Duodenal mucosa (tissue), 2 donors: ENCODE measurements around the gene ACAN.

Experiments
- H3K27ac ChIP-seq: one replicate; pipeline ENCODE4 v1.7.0; 2013; ENCODE audit warnings: low read depth, low read length
- H3K27me3 ChIP-seq, 2 donors: one replicate each; pipeline ENCODE4 v1.7.0; 2013; ENCODE audit warnings: low read length in 2 of 2, control low read depth in 1 of 2; ENCODE audit not compliant: insufficient read depth in 2 of 2, control insufficient read depth in 1 of 2
- H3K36me3 ChIP-seq, 2 donors: one replicate each; pipeline ENCODE4 v1.7.0; 2013; ENCODE audit warnings: low read length in 2 of 2, control low read depth in 1 of 2; ENCODE audit not compliant: insufficient read depth in 2 of 2, control insufficient read depth in 1 of 2
- H3K4me1 ChIP-seq, 2 donors: one replicate each; pipeline ENCODE4 v1.7.0; 2013; ENCODE audit warnings: low read length in 2 of 2, control low read depth in 1 of 2; ENCODE audit not compliant: insufficient read depth in 2 of 2, control insufficient read depth in 1 of 2
- H3K4me3 ChIP-seq, 2 donors: one replicate each; pipeline ENCODE4 v1.7.0; 2013; ENCODE audit warnings: low read length in 2 of 2, low read depth in 1 of 2
- H3K9ac ChIP-seq, 2 donors: one replicate each; pipeline ENCODE4 v1.7.0; 2013; ENCODE audit warnings: low read length in 2 of 2, low read depth in 1 of 2
- H3K9me3 ChIP-seq, 2 donors: one replicate each; pipeline ENCODE4 v1.7.0; 2013; ENCODE audit warnings: low read length in 2 of 2, control low read depth in 1 of 2; ENCODE audit not compliant: control insufficient read depth in 1 of 2

Gene ACAN

DNA sequence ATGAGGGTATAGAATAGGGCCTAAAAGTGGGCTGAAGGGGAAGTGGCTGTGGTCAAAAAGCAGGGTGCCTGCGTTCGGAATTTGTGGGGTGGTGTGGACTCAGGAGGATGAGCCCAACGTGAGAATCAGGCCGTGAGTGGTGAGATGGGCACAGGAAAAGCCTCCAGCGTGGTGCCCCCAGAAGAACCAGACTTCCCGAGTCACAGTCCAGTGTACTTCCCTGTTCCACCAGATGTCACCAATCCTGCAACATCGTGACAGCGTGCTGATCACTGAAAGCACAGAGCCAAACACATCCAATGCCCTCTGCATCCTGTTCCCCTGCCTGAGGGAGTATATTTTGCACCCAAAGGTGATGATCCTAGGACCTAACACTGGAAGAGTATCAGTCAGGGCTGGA lies 20.8 kb upstream of the ACAN start:
- H3K36me3 ChIP-seq, result no peaks in the 10 kb centered on the region
- no peak overlapping the region for H3K27ac ChIP-seq
- H3K27me3 ChIP-seq, result no peaks in the 10 kb centered on the region

DNA sequence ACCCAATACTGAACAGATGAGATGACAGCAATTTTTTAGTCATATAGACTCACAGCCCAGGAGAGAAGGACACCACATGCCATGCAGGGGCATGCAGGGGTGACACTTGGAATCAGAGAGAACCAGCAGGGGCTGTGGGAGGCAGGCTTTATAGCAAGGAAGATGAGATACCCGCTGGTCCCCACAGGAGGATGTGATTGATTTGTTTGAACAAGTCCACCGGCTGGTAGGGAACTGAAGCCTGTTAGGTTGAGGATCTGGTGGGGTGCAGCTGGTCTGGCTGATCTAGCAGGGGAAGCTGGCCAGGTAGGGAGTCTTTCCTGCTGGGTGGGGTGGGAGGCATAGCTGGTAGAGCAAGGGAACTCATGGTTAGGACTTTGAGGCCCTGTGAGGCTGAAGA lies 18.0 kb upstream of the ACAN start:
- H3K36me3 ChIP-seq, result no peaks in the 10 kb centered on the region
- H3K27me3 ChIP-seq, result no peaks in the 10 kb centered on the region
- no peak overlapping the region for H3K9ac ChIP-seq
- no peak overlapping the region for H3K4me3 ChIP-seq
- no peaks in the 10 kb centered on the region for H3K9me3 ChIP-seq
- no peaks in the 10 kb centered on the region for H3K4me1 ChIP-seq
- no peak overlapping the region for H3K27ac ChIP-seq

More for the DNA sequence above, 20.8 kb upstream of the ACAN start:
- Histone ChIP-seq H3K4me1 (no peaks in the 10 kb centered on the region), H3K9me3 (no peaks in the 10 kb centered on the region), H3K9ac (no peak overlapping the region), H3K4me3 (no peak overlapping the region)

DNA sequence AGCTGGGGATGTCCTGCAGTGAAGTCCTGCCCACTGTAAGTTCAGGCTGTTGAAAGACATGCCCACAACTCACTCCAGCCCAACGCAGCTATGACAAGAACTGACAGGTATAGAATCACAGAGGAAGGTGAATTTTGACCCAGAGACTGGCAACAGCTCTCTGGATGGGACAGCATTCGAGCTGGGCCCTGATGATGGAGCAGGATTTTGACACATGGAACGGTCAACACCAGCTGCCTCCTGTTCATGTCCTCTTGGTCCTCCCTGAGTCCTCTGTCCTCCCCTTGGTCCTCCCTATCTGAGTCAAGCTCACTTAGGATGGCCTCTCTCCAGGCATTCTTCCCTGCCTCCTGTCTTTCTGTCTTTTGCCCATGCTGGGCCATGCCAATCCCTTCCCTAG lies 15.2 kb upstream of the ACAN start:
- H3K36me3 ChIP-seq, result no peaks in the 10 kb centered on the region
- no peak overlapping the region for H3K27ac ChIP-seq
- no peak overlapping the region for H3K9ac ChIP-seq
- no peak overlapping the region for H3K4me3 ChIP-seq
- no peaks in the 10 kb centered on the region for H3K4me1 ChIP-seq
- H3K9me3 ChIP-seq, result no peaks in the 10 kb centered on the region
- peaks cover 0 to 11% of the 10 kb centered on the region in 2 donors for H3K27me3 ChIP-seq

DNA sequence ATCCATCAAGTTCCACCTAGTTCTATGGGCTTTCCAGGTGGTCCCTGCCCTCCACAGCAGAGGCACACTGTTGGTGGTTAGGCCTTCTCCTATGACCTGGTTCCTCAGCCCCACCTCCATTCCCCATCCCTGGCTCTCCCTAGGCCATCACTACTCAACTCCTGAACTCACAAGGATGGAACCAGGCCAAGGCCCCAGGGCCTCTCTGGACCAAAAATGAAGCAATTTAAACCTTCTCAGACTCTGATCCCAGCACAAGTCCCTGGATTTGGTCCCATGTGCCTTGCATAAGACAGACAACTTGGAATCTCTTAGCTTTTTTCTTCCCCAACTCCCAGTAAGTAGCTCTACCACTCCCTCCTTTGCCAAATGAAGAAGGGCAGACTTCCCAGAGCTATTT lies 14.4 kb upstream of the ACAN start:
- Histone ChIP-seq H3K36me3 (no peaks in the 10 kb centered on the region), H3K27ac (no peak overlapping the region)

DNA sequence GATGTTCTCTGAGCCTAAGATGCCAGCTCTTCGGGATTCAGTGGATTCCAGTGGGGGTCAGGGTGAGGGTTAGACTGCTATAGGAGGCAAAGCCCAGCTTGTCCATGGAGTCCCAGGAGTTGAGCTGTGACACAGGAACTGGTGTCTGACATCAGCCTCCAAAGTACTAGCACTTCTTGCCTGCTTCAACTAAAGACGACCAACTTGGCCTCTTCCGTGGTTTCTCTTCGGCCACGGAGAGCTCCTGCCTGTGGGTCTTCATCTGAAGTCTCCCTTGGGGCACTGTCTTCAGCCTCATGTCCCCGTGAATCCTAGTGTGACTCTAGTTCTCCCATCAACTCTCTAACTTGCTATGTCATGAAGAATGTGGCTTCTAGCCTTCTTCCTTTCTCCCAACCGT lies 12.8 kb upstream of the ACAN start:
- peaks cover 4 to 26% of the 10 kb centered on the region in 2 donors for H3K27me3 ChIP-seq
- H3K9ac ChIP-seq, result no peak overlapping the region
- no peaks in the 10 kb centered on the region for H3K36me3 ChIP-seq
- H3K4me1 ChIP-seq, result no peaks in the 10 kb centered on the region
- no peaks in the 10 kb centered on the region for H3K9me3 ChIP-seq
- no peak overlapping the region for H3K4me3 ChIP-seq
- H3K27ac ChIP-seq, result no peak overlapping the region

More for the DNA sequence above, 14.4 kb upstream of the ACAN start:
- H3K9me3 ChIP-seq, result no peaks in the 10 kb centered on the region
- no peak overlapping the region for H3K4me3 ChIP-seq
- no peaks in the 10 kb centered on the region for H3K4me1 ChIP-seq
- no peak overlapping the region for H3K9ac ChIP-seq
- peaks cover 0 to 19% of the 10 kb centered on the region in 2 donors for H3K27me3 ChIP-seq

DNA sequence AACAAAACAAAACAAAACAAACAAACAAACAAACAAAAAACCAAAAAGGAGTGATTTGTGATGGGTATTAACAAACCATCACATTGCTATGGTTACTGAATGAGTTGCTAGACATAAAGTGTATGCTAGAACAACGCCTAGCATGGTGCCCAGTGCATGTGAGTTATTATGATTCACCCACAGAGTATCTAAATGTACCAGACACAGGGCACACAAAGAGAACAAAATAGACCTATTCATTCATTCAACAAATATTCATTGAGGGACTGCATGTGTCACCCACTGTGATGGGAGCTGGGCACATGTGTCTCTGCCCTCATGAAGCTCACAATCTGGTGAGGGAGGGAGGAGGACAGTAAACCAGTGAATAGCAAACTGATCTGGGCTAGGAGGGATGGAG lies 11.6 kb upstream of the ACAN start:
- Histone ChIP-seq H3K9ac (no peak overlapping the region), H3K4me1 (no peaks in the 10 kb centered on the region), H3K9me3 (no peaks in the 10 kb centered on the region), H3K27ac (no peak overlapping the region), H3K4me3 (no peak overlapping the region), H3K36me3 (no peaks in the 10 kb centered on the region), H3K27me3 (peaks cover 4 to 26% of the 10 kb centered on the region in 2 donors)

DNA sequence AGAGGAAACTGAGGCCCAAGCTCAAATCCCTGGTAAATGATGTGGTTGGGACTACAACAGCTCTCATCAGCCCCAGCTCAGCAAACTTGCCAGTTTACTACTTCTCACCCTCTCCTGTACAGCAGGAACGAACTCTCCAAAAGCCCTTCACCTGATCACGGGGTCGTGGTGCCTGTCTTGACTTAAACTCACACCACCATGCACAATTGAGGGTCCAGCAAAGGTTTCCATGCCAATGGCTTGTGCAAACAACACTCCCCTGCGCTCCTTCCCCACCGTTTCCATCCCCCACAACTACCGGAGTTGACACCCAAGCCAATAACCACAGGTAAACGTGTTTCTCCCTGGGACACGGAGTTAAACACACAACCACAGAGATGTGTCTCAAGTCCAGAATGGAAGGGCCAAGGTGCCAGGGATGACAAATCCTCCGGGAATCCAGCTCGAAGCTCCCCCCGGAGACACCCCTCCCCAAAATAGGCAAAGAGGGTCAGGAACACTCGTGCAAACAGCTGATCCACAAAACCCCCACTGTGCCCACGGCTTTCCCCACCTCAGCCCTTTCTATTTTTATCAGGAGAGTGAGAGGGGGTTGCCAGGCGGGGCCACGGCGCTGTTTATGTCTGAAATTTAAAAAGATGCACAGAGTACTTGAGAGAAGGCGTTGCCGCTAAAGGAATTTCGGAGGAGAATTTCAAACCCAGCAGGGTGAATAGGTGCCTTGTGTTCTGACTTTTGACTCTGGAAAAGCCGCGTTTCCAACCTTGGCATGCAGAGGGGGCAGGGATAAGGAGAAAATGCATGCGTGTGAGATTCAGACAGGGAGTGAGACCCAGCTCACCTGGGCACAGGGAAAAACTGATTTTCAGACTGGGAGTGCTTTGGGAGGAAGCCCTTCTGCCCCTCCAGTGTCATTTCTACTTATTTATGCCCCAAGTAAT lies 10.6 kb upstream of the ACAN start:
- Histone ChIP-seq H3K9ac (no peak overlapping the region), H3K27me3 (peaks cover 4 to 26% of the 10 kb centered on the region in 2 donors), H3K4me3 (no peak overlapping the region), H3K27ac (no peak overlapping the region), H3K9me3 (no peaks in the 10 kb centered on the region), H3K4me1 (no peaks in the 10 kb centered on the region), H3K36me3 (no peaks in the 10 kb centered on the region)

DNA sequence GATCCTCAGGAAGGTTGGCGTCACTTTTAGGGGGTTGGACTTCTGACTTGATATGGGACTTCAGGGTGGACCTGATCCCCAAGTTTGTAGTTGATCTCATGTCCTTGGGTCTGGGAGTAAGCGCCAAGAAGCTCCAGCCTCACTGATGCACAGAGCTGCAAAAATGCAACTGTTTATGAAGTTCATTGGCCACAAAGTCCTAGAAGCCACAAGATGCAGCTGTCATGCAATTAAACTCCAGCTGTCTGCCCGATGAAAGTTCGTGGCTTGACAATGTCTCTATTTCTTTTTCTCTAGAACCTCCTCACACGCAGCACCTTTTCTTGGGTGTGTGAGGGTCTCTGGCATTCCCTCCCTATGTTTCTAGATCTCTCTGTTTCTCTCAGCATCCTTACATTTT lies 9.2 kb upstream of the ACAN start:
- H3K27me3 ChIP-seq, result peaks cover 4 to 26% of the 10 kb centered on the region in 2 donors
- H3K4me3 ChIP-seq, result no peak overlapping the region
- no peak overlapping the region for H3K27ac ChIP-seq
- no peak overlapping the region for H3K9ac ChIP-seq
- no peaks in the 10 kb centered on the region for H3K9me3 ChIP-seq
- H3K36me3 ChIP-seq, result no peaks in the 10 kb centered on the region
- no peaks in the 10 kb centered on the region for H3K4me1 ChIP-seq

DNA sequence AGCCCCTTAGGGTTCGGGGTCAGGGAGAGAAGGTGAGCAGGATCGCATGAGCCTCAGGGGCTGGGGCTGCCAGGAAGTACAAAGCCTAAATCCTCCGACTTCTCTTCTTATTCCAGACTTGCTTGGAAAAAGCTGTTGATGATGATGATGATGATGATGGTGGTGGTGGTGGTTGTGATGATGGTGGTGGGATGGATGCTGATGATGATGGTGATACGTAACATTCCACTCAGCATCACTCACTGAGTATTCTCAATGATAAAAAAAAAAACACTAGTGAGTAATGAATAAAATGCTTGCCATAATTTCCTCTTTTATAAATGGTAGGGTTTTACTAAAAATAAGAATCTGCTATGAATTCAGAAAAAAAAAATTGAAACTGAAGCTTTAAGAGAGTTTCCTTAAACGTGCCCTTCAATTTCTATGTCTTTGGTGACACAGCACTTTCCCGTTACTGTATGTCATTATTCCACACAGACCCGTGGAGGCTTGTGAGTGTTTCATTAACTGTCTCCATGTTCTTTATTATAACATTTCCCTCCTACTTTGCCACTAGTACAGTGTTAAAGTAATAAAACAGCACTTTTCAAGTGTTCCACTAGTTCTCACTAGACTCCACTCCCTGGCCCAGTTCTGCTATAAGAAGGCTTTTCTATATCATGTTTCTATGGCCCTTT lies 5.4 kb upstream of the ACAN start:
- Histone ChIP-seq H3K9ac (no peak overlapping the region), H3K27ac (no peak overlapping the region), H3K9me3 (no peaks in the 10 kb centered on the region), H3K4me3 (no peak overlapping the region), H3K27me3 (peaks cover 7 to 39% of the 10 kb centered on the region in 2 donors), H3K4me1 (no peaks in the 10 kb centered on the region), H3K36me3 (no peaks in the 10 kb centered on the region)

DNA sequence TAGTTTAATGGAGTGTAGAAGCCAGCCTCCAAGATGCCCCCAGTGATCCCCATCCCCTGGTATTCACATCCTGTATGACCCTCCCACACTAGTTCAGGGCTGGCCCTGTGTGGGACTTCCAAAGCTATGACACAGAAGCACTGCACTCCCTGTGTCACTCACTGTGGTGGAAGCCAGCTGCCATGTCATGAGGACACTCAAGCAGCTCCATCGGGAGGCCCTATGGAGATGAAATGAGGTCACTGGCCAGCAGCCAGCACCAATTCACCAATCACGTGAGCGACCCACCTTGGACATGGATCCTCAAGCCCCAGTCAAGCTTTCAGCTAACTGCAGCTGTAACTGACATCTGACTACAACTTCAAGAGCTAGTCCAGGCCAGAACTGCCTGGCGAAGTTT lies 3.9 kb upstream of the ACAN start:
- H3K27ac ChIP-seq, result no peak overlapping the region
- no peak overlapping the region for H3K4me3 ChIP-seq
- peaks cover 17 to 33% of the 10 kb centered on the region in 2 donors for H3K27me3 ChIP-seq
- no peaks in the 10 kb centered on the region for H3K9me3 ChIP-seq
- no peak overlapping the region for H3K9ac ChIP-seq
- H3K4me1 ChIP-seq, result no peaks in the 10 kb centered on the region
- H3K36me3 ChIP-seq, result no peaks in the 10 kb centered on the region
